ENCODE results near the gene SNRPA.
"Not testable (repeated sequence)": the region's sequence is repeated elsewhere in the genome, so short reads cannot be mapped to it uniquely, and the experiment has no call there.

SNRPA gene

GRCh38 chr19:40776364-40776763, 25.4 kb downstream of the SNRPA start:
- no peak for DNase-seq (ENCODE audit: low spot score)

- DNase-seq (ENCODE audit: low spot score): peak; percentile 94
Observed at GRCh38 chr19:40776932-40777644, 26.1 kb downstream of the SNRPA start.

GRCh38 chr19:40777645-40777936, 26.6 kb downstream of the SNRPA start:
- no peak for DNase-seq (ENCODE audit: low spot score)

- DNase-seq (ENCODE audit: low spot score): peak; percentile 99
Observed at GRCh38 chr19:40777937-40778705, 27.1 kb downstream of the SNRPA start, which contains the start of gene RAB4B. RAB4B (plus strand) TSS chr19:40778247; CDS start chr19:40778376, 129 bp downstream.

- no peak for DNase-seq (ENCODE audit: low spot score)
Observed at GRCh38 chr19:40778706-40779284, 27.8 kb downstream of the SNRPA start.

GRCh38 chr19:40780582-40780981, 29.6 kb downstream of the SNRPA start:
- DNase-seq (ENCODE audit: low spot score): no peak

- DNase-seq (ENCODE audit: low spot score): no peak
Observed at GRCh38 chr19:40781140-40781539, 30.1 kb downstream of the SNRPA start.

- no peak for DNase-seq (ENCODE audit: low spot score)
Observed at GRCh38 chr19:40783711-40784110, 32.7 kb downstream of the SNRPA start.

GRCh38 chr19:40784146-40784545, 33.1 kb downstream of the SNRPA start:
- not testable (repeated sequence) for DNase-seq (ENCODE audit: low spot score)

GRCh38 chr19:40785526-40785925, 34.5 kb downstream of the SNRPA start:
- no peak for DNase-seq (ENCODE audit: low spot score)

GRCh38 chr19:40786060-40787037, 35.3 kb downstream of the SNRPA start:
- no peak for DNase-seq (ENCODE audit: low spot score)

- no peak for DNase-seq (ENCODE audit: low spot score)
Observed at GRCh38 chr19:40791349-40791748, 40.3 kb downstream of the SNRPA start.

GRCh38 chr19:40791996-40792395, 41.0 kb downstream of the SNRPA start:
- no peak for DNase-seq (ENCODE audit: low spot score)

GRCh38 chr19:40797166-40797962, 46.4 kb downstream of the SNRPA start:
- no peak for DNase-seq (ENCODE audit: low spot score)

- peak; percentile 84 for DNase-seq (ENCODE audit: low spot score)
Observed at GRCh38 chr19:40797963-40798682, 47.1 kb downstream of the SNRPA start.

GRCh38 chr19:40798683-40799557, 47.9 kb downstream of the SNRPA start, which contains the start of gene EGLN2:
EGLN2 (plus strand) TSS chr19:40799191; CDS start chr19:40800573, 1,382 bp downstream.
- DNase-seq (ENCODE audit: low spot score): peak; percentile 99

GRCh38 chr19:40799558-40800338, 48.7 kb downstream of the SNRPA start:
- no peak for DNase-seq (ENCODE audit: low spot score)

Measured in SK-N-DZ (cell line).